ENCODE results near the gene DHX35.
"Not testable (repeated sequence)": the region's sequence is repeated elsewhere in the genome, so short reads cannot be mapped to it uniquely, and the experiment has no call there.

DHX35 gene

DNA sequence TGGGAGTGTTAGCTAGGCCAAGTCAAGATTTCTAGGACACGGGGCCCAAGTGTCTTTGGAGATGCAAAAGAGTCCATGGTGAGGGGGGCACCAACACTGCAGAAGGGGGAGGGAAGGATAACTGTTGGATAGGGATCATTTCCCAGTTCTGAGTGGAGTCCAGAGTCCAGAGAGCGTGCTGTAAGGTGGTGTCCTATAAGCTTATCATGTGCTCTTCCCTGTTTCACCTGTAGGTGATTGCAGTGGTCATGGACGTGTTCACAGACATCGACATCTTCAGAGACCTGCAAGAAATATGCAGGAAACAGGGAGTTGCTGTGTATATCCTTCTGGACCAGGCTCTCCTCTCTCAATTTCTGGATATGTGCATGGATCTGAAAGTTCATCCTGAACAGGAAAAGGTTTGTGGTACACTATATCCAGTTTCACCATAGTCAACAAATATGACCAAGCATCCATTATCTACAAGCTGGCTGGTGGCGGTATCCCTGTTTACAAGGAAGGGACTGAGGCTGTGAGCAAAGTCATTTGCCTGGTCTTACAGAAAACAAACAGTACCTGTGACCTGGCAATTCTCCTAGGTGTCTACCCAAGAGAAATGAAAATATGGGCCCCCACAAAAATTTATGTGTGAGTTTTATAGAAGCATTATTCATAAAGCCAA lies 20.3 kb upstream of the DHX35 start:
- DNase-seq = no peak

DNA sequence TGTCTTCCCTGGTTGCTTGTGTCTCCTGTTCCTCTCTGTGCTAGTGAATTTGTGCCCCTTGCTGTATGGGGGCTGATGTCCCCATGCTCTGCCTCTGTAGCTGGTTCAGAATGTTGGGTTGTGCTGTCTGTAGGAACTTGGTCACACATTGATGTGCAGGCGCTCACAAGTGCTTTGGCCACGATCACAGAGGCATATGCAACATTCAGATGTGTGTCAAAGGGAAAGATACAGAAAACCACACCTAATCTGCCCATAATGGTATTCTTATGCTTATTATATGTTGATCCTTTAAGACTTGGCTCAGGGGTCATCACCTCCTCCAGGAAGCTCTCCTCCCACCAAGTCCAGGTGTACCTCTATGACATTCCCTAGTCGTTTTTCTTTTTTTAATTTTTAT lies 17.1 kb upstream of the DHX35 start:
- no peak for DNase-seq

DNA sequence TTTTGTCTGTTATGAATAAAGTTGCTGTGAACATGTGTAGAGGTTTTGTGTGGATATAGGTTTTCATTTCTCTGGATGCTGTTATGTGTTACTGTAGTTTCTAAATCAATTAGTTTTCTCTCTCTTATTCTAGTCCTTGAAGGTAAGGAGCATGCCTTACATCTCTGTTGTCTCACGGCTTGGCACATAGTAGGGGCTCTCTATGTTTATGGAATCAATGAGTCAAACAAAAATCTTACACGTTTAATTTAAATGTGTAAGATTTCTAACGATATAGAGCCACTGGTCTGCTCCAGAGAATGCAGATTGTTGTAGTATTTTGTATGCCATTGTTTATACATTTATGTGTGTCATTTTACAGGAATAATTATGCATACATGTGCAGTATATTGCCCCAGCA lies 15.3 kb upstream of the DHX35 start:
- no peak for DNase-seq

DNA sequence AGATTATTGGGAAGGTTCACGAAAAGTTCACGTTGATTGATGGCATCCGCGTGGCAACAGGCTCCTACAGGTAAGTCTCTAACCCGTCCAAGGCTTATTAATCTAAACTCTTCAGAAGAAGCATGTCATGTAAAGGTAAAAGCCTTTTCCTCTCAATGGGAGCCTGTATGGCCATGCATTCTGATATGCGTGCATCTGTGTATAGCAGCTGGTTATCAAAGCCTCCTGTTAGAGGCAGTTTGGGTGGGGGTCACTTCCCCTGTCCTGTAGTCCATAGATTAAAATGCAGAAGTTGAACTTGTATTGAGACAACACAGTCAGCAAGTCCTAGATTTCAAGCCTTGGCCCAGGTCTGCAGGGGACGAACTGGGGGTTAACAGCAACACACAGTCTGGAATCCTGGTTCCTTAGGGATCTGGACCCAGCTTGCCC lies 14.2 kb upstream of the DHX35 start:
- DNase-seq = no peak

DNA sequence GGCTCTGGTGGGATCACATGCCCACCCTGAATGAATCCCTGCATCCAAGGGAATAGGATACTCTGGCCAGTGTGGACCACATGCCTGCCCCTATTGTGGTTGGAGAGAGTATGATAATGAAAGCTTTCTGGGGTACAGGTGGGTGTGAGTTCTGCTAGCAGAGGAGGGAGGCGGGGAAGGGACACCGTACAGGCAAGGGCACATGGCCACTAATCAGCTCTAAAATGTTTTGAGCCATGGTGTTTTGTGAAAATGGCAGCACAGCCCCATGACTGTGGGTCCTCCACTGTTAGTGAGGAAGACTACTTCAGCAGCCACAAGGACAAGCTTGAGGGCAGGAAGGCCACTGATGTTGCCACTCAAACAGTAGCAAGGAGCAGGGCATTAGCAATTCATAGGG lies 11.9 kb upstream of the DHX35 start:
- DNase-seq = no peak

DNA sequence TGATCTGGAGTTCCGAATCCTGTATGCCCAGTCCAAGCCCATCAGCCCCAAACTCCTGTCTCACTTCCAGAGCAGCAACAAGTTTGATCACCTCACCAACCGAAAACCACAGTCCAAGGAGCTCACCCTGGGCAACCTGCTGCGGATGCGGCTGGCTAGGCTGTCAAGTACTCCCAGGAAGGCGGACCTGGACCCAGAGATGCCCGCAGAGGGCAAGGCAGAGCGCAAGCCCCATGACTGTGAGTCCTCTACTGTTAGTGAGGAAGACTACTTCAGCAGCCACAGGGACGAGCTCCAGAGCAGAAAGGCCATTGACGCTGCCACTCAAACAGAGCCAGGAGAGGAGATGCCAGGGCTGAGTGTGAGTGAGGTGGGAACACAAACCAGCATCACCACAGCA lies 10.5 kb upstream of the DHX35 start:
- DNase-seq = no peak

DNA sequence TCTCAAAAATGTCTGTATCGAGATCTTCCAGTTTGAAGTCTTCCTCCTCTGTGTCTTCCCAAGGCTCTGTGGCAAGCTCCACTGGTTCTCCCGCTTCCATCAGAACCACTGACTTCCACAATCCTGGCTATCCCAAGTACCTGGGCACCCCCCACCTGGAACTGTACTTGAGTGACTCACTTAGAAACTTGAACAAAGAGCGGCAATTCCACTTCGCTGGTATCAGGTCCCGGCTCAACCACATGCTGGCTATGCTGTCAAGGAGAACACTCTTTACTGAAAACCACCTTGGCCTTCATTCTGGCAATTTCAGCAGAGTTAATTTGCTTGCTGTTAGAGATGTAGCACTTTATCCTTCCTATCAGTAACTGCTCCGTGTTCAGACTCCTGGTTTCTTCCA lies 10.0 kb upstream of the DHX35 start:
- DNase-seq = no peak

DNA sequence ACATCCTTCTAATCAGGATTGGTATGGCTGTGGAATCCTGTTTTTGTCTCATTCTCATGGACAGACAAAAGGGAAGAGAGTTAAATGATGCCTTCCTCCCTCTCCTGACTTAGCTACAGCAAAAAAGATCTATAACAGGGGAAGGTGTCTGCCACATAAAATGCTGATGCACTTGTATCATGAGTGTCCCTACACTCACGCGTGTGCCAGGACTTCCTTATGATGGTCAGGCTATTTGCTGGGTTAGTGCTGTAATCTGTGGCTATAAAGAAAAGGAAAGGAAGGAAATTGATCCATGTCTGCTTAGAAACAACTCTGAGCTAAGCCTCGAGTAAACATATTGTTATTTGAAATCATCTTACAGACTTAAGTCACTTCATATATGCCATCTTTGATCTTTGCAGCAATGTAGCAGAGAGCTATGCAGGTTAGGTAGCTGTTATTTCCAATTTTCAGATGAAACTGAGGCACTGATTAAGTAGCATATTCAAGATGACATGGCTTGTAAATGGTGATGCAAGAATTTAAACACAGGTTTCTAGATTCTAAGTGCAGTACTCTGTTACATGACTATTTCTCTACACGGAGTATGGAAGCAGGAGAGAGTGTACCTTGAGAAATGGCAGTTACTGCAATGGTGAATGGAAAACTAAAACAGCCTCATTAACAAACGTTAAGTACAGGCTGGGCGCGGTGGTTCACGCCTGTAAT lies 8.4 kb upstream of the DHX35 start:
- no peak for DNase-seq

DNA sequence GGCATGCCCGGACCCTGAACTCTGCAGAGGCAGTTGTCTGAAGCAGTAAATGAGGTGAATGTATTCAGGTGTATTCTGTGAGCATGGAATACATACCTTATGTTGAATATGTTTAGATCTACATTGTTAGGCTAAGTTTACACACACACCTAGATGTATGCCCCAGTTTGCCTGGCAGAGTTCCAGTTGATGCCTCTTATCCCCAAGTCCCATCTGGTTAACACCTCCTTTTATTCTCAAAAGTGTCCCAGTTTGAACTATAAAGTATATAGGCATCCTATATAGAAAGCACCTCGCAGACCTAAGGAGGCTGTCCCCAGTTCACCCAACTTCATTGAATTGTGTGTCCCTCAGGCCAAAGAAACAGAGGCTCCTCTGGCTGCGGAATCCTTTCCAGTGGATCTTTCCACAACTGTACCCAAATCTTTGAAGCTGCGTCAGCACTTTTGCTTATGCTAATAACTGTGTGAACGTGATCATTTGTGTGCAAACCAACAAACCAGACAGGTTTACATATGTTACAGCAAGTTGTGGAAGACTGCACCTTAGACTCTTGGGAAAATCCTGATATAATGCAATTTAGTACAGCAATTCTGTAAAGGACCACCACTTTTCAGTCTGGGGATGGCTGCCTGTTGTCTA lies 4.8 kb upstream of the DHX35 start:
- DNase-seq = no peak

DNA sequence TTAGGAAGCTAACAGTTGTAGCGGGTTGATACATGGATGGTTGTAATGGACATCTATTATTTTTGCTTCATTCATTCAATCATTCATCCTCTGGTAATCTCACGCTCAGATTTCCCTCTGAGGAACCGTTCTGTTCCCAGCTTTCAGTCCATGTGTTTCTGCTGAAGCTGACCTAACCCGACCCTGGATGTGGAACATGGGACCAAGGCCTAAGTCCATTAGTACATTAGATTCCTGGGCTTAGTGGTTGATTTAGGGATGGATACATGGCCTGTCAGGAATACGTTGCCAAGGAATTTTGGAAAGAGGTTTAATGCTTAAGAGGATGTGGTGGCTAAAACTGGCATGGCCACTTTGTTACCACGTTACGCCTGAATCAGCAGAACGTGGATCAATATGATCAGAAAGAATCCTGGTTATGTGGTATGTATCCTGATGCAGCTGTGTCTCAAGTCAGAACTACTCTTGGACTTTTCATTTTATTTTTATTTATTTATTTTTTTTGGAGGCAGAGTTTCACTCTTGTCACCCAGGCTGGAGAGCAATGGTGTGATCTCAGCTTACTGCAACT lies 4.1 kb upstream of the DHX35 start:
- no peak for DNase-seq

DNA sequence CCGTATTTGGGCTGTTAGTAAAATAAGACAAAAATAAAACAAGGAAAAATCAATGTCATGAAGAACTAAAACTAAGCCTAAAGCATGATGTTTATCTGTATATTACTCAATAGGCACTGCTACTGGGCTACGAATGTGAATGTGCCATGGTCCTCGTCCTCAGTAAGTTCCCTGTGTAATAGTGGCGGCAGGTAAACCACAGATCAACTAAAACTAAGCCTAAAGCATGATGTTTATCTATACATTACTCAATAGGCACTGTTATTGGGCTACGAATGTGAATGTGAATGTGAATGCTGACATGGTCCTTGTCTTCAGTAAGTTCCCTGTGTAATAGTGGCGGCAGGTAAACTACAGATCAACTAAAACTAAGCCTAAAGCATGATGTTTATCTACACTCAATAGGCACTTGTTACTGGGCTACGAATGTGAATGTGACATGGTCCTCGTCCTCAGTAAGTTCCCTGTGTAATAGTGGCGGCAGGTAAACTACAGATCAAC lies 1.9 kb upstream of the DHX35 start:
- not testable (repeated sequence) for DNase-seq

DNA sequence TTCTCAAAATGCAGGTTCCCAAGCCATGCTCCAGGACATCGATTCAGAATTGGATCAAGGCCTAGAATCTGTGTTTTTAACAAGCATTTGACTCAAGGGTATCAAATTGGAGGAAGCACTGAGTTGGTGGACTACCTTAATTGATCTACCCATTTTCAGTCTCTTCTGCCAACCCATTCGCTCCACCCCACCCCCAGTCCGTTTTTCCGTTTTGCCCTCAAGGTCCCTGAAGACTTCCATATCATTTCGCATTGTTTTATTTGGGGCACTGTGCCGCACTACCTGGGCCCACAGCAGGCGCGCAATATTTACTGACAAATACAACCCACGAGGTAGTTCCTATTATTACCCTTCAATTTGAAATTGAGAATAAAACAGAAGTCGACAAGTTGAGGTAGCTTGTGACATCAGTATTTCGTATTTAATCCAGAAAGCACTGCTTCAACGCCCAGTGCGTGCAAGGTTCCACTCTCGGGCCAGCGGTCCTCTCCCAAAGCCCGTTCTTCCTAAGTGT lies 557 bp upstream of the DHX35 start:
- DNase-seq = no peak

DNA sequence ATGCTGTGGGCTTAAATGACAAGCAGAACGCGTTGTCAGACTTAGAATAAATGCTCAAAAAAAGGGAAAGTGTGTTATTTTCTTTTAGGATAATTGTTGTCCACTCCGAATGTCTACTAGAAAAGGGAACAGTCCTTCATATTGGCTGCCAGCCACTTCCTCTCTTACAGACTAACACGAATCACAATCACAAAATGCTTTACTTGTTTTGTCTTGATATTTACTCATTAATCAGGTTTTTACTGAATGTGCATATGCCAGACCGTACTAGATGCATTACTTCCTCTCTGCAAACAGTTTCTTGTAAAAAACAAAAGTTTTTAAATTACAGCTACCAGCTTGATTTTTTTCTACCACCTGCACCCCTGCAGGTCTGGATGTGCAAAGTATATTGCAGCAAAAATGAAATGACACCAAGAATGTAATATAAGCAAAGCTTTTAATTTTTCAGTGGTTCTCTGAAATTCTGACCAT lies 821 bp downstream of the DHX35 start:
- DNase-seq = no peak

DNA sequence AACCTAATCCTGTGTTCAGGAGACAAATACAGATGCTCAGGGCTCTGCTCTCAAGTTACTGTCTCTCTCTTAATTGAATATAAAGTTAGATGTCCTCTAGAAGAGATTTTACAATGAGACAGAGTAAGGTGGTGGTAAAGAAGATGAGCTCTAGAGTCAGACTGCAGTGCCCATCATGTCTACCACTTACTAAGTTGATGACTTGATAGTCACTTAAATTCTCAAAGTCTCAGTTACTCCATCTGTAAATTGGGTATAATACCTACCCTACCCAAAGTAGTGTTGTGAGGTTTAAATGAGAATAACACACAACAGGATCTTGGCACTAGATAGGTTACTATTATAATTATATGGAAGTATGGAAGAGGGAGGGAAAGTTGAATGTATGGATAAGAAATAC lies 1.6 kb downstream of the DHX35 start:
- DNase-seq = no peak

DNA sequence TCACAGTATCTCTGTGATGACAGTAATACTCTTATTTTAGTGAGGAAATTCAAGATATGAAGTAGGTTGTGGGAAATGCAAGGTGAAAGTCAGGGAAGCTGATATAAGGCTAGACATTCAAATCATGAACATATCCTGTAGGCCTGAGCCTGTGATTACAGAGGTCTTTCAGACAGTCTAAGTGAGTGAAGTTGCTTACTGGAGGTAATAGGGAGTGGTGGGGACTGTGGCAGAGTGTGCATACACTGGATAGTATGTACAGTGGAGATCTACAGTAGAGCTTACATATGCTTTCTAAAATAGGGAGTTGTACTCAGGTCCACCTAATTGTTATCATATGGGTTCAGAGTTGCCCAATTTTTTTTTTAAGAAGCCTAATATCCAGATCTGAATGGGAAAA lies 3.1 kb downstream of the DHX35 start:
- no peak for DNase-seq

DNA sequence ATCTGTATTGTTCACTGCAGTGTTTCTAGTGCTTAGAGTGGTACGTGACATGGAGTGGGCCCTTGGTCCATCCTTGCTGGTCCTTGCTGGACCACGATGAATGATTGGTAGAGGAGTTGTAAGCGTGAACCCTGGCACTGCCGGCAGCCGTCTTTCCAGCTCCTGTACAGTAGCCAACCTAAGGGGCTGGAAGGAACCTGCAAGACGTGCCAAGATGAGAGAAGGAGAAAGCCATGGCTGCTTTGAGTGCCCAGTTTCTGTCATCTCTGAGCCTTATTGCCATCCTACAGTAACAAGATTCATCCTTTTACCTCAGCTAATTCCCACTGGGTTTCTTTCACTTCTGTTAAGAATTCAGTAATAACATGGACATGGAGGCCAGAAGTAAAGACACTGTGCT lies 5.9 kb downstream of the DHX35 start:
- DNase-seq = no peak

DNA sequence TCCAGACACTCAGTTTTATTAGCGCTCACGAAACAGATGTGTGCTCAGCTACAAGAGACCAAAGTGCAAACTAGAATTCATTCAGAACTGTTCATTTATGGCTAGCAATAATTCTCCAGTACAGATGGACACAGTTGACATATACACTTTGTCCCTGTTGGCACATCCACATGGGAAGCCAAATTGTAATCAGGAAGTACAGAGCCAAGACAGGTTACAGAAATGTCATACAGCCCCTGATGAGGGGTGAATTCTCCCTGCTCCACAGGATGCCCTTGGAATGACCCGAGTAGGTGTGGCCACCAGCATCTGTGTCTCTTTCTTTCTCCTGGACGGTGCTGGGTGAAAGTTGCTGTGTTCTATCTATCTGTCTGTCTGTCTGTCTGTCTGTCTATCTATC lies 7.6 kb downstream of the DHX35 start:
- DNase-seq = no peak

DNA sequence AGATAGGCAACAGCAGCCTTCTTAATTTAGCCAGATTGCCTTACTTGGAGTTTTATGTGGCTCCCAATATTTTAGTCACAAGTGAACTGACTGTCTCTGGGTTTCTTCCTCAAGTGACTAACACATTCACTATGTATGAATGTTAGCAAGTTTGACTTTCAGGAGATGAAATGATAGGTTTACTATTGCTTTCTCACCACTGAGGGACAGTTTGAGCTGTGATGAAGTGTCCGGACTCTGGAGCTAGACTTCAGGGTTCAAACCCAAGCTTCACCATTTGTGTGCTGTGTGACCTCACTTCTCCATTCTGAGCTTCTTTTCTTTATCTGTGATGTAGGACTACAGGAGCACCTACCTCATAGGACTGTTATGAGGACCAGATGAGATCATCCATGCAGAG lies 8.2 kb downstream of the DHX35 start:
- no peak for DNase-seq

DNA sequence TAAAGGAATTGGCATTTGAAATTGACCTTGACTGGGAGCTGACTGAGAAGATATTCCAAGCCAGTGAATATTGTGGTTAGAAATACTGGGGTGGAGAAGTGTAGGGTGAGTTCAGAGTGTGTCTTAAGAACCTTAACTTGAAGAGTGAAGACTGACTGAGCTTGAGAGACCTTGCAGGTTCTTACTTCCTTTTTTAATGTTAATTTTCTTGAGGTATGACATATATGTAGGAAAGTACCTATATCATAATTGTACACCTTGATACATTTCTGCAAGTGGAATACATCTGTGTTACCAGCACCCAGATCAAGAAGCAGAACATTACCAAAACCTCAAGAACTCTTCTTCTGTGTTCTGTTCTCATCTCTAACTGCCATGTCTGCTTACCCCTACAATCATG lies 11.0 kb downstream of the DHX35 start:
- no peak for DNase-seq

DNA sequence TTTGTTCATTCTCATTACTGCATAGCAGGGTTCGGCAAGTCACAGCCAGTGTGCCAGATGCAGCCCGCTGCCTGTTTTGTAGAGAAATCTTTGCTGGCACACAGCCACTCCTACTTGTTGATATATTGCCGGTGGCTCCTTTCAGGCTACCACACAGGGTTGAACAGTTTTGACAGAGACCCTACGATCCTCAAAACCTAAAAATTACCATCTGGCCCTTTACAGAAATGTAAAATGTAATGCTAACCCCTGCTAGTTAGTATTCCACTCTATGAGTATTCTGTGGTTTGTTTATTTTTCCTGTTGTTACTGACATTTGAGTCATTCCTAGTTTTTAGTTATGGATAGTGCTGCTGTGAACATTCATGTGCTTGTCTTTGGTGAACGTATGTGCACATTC lies 11.5 kb downstream of the DHX35 start:
- DNase-seq = no peak

DNA sequence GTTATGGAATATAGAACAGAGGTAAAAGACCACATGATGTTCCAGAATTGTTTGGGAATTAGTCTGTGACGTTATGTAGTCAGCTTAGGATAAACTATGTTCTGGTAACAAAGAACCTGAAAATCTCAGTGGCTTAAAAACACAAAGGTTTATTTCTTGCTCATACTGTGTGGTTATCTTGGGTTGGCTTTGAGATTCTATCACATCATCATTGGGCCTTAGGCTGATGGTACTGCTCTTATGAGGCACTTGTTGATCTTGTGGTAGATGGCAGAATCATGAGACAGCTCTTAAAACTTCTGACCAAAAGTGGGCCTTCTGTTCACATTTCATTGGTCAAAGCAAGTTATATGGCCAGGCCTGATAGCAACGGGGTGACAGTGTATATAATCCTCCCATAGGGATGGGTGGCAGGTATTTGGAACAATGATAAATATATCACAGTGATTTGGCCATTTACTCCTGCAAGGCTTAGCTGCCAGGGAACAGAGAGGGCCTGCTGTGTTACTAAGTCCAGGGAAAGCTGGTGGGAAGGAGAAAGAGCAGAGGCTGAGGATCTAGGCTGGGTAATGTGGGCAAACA lies 13.5 kb downstream of the DHX35 start:
- DNase-seq = no peak

DNA sequence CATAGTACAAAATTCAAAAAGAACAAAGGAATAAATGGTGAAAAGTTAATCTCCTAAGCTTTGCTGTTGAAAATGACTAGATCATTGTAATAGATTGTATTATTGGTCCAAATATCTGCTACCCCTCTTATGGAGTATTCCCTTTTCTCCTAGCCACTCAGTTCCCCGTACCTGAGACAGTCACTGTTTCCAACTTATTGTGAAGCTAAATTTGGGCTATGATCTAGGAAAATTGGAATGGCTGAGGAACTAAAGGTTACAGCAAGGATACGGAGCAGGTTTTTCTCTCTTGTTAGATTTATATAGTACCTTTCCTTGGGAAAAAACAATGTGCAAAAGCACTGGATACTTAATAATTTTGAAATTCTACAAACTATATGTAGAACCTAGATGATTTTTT lies 17.3 kb downstream of the DHX35 start:
- DNase-seq = no peak

DNA sequence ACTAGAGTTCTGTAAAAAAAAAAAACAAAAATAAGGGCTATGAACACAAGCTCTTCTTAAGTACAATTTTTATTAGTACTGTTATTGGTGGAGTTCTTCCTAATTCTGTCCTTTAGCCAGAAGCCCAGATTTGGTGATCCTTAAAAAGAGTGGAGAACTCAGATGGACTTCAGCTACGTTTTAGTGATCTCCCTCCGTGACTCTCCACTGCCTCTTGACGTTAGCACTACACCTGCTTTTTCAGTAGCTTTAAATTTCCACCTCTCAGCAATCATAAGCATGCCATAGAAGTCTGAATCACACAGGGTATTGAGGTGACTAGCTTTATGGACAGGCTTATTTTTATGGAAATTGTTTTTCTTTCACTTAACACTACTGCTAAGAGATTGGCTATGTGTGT lies 17.7 kb downstream of the DHX35 start:
- DNase-seq = no peak
